ENCODE results near the gene OGDH.
"Not testable (repeated sequence)": the region's sequence is repeated elsewhere in the genome, so short reads cannot be mapped to it uniquely, and the experiment has no call there.

OGDH gene

DNA sequence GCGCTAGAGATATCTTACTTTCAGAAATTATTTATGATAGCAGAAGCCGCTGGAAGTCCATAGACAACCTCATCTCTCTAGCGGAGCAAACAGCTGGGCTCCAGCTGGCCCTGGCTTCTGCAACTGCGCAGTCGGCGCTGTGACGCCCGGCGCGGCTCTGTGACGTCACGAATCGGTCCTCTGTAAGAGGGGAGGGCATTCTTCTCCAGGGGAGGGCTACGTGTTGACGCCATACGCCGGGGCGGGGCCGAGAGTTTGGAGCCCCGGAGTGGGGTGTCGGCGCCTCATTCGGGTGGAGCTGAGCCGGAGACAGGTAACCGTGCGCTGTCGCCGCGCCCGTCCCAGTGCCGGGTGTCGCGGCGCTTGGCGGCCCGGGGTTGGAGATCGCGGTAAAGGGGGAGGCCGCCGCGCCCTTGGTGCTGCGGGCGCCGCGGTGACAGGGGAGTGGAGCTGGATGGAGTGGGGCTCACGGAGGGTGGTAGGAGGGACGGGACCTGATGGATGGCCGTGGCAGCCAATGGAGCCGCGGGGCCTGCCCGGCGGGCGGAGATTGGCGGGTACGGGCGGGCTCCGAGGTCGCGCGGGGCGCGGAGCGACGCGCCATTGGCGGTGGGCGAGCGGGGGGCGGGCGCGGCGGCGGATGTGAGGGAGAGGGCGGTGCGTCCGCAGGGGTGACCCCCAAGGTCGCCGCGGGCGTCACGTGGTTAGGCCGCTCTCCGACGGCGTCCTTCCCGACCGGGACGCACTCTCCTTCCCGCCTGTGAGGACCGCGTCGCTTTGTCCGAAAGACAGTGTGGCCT is at the start of gene OGDH:
Gene OGDH (plus strand): TSS at position 287 of the 800 bp plus-strand sequence. CDS start 17,717 bp downstream, outside the sequence.
- Mint-ChIP-seq H3K36me3 (ENCODE audit: low read depth) (peaks cover 12% of the 10 kb centered on the region), H3K27ac (peak within 1 kb of the TSS; percentile 100), H3K9me3 (no peaks in the 10 kb centered on the region), H3K4me1 (ENCODE audit: low read depth) (peaks cover 31% of the 10 kb centered on the region), H3K27me3 (ENCODE audit: low read depth) (peaks cover 3% of the 10 kb centered on the region), H3K4me3 (peak within 1 kb of the TSS; percentile 98)
- DNase-seq (ENCODE audit: low spot score): peak; percentile 98

DNA sequence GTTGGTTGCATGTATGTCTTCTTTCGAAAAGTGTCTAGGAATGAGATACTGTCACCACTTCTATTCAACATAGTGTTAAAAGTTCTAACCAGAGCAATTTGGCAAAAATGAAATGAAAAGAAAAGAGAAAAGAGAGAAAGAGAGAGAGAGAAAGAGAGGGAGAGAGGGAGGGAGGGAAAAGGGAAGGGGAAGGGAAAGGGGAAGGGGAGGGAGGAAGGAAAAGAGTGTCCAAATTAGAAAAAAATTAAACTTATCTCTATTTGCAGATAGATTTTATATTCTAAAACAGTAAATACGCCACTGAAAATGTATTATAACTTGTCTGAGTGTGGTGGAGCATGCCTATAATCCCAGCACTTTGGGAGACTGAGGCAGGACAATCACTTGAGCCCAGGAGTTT is 48.9 kb upstream of the OGDH start:
- no peaks in the 10 kb centered on the region for H3K9me3 Mint-ChIP-seq
- no peak overlapping the region for H3K27ac Mint-ChIP-seq
- H3K27me3 Mint-ChIP-seq (ENCODE audit: low read depth): peaks cover 5% of the 10 kb centered on the region
- H3K4me3 Mint-ChIP-seq: no peak overlapping the region
- H3K36me3 Mint-ChIP-seq (ENCODE audit: low read depth): no peaks in the 10 kb centered on the region
- DNase-seq (ENCODE audit: low spot score): no peak
- H3K4me1 Mint-ChIP-seq (ENCODE audit: low read depth): no peaks in the 10 kb centered on the region

GRCh38 chr7:44559485-44559884 is 46.9 kb upstream of the OGDH start:
- Mint-ChIP-seq H3K4me1 (ENCODE audit: low read depth) (no peaks in the 10 kb centered on the region), H3K4me3 (no peak overlapping the region), H3K27me3 (ENCODE audit: low read depth) (peaks cover 1% of the 10 kb centered on the region), H3K36me3 (ENCODE audit: low read depth) (peaks cover 10% of the 10 kb centered on the region), H3K9me3 (no peaks in the 10 kb centered on the region), H3K27ac (no peak overlapping the region)
- DNase-seq (ENCODE audit: low spot score): no peak

- H3K27me3 Mint-ChIP-seq (ENCODE audit: low read depth): no peaks in the 10 kb centered on the region
- no peak for DNase-seq (ENCODE audit: low spot score)
Observed at GRCh38 chr7:44561481-44561880, 44.9 kb upstream of the OGDH start.

GRCh38 chr7:44561962-44562621 is 44.3 kb upstream of the OGDH start:
- no peak overlapping the region for H3K27ac Mint-ChIP-seq
- no peaks in the 10 kb centered on the region for H3K27me3 Mint-ChIP-seq (ENCODE audit: low read depth)
- peaks cover 24% of the 10 kb centered on the region for H3K36me3 Mint-ChIP-seq (ENCODE audit: low read depth)
- peaks cover 1% of the 10 kb centered on the region for H3K4me1 Mint-ChIP-seq (ENCODE audit: low read depth)
- DNase-seq (ENCODE audit: low spot score): no peak
- no peaks in the 10 kb centered on the region for H3K9me3 Mint-ChIP-seq
- H3K4me3 Mint-ChIP-seq: no peak overlapping the region

More at GRCh38 chr7:44561481-44561880, 44.9 kb upstream of the OGDH start:
- H3K36me3 Mint-ChIP-seq (ENCODE audit: low read depth): peaks cover 21% of the 10 kb centered on the region
- no peak overlapping the region for H3K4me3 Mint-ChIP-seq
- no peak overlapping the region for H3K27ac Mint-ChIP-seq
- no peaks in the 10 kb centered on the region for H3K9me3 Mint-ChIP-seq
- peaks cover 1% of the 10 kb centered on the region for H3K4me1 Mint-ChIP-seq (ENCODE audit: low read depth)

DNA sequence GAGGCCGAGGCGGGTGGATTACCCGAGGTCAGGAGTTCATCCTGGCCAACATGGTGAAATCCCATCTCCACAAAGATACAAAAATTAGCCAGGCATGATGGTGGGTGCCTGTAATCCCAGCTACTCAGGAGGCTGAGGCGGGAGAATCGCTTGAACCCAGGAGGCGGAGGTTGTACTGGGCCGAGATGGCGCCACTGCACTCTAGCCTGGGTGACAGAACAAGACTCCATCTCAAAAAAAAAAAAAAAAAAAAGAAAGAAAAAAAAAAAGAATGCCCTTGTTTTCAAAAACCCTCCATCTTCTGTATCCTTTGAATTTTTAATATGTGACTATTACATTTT is 43.8 kb upstream of the OGDH start:
- not testable (repeated sequence) for H3K9me3 Mint-ChIP-seq; H3K4me3 Mint-ChIP-seq; H3K27me3 Mint-ChIP-seq (ENCODE audit: low read depth); H3K4me1 Mint-ChIP-seq (ENCODE audit: low read depth); H3K27ac Mint-ChIP-seq; DNase-seq (ENCODE audit: low spot score)
- H3K36me3 Mint-ChIP-seq (ENCODE audit: low read depth): peaks cover 28% of the 10 kb centered on the region

GRCh38 chr7:44563171-44563679 is 43.2 kb upstream of the OGDH start:
- Mint-ChIP-seq H3K4me1 (ENCODE audit: low read depth) (peaks cover 1% of the 10 kb centered on the region), H3K36me3 (ENCODE audit: low read depth) (peaks cover 31% of the 10 kb centered on the region), H3K4me3 (no peak overlapping the region), H3K27ac (no peak overlapping the region), H3K27me3 (ENCODE audit: low read depth) (no peaks in the 10 kb centered on the region), H3K9me3 (no peaks in the 10 kb centered on the region)
- DNase-seq (ENCODE audit: low spot score): no peak

DNA sequence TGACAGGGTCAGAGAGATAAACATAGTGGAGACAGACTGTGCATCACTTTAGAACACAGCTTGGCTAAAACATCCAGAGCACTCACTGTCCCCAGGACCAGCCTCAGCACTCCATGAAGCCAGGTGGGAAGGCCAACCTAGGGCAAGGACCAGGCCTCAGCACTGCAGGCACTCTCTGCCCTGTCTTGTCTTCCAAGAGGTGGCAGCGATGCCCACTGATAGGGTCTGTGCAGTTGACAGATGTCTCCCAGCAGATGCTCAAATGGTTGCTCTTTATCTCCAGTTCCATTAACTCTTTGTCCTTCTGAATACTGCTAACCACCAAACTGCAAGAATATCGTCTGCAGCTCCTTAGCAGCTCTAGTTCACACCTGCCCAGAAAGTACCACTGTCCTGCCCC is 41.8 kb upstream of the OGDH start:
- peaks cover 3% of the 10 kb centered on the region for H3K4me1 Mint-ChIP-seq (ENCODE audit: low read depth)
- no peak for DNase-seq (ENCODE audit: low spot score)
- peaks cover 44% of the 10 kb centered on the region for H3K36me3 Mint-ChIP-seq (ENCODE audit: low read depth)
- no peaks in the 10 kb centered on the region for H3K27me3 Mint-ChIP-seq (ENCODE audit: low read depth)
- no peak overlapping the region for H3K27ac Mint-ChIP-seq
- H3K9me3 Mint-ChIP-seq: no peaks in the 10 kb centered on the region
- no peak overlapping the region for H3K4me3 Mint-ChIP-seq

- H3K27ac Mint-ChIP-seq: peak overlapping the region; percentile 31
- H3K4me1 Mint-ChIP-seq (ENCODE audit: low read depth): peaks cover 3% of the 10 kb centered on the region
- DNase-seq (ENCODE audit: low spot score): peak; percentile 42
- no peak overlapping the region for H3K4me3 Mint-ChIP-seq
- H3K36me3 Mint-ChIP-seq (ENCODE audit: low read depth): peaks cover 48% of the 10 kb centered on the region
- no peaks in the 10 kb centered on the region for H3K27me3 Mint-ChIP-seq (ENCODE audit: low read depth)
- no peaks in the 10 kb centered on the region for H3K9me3 Mint-ChIP-seq
Observed at GRCh38 chr7:44565097-44565794, 41.2 kb upstream of the OGDH start.

DNA sequence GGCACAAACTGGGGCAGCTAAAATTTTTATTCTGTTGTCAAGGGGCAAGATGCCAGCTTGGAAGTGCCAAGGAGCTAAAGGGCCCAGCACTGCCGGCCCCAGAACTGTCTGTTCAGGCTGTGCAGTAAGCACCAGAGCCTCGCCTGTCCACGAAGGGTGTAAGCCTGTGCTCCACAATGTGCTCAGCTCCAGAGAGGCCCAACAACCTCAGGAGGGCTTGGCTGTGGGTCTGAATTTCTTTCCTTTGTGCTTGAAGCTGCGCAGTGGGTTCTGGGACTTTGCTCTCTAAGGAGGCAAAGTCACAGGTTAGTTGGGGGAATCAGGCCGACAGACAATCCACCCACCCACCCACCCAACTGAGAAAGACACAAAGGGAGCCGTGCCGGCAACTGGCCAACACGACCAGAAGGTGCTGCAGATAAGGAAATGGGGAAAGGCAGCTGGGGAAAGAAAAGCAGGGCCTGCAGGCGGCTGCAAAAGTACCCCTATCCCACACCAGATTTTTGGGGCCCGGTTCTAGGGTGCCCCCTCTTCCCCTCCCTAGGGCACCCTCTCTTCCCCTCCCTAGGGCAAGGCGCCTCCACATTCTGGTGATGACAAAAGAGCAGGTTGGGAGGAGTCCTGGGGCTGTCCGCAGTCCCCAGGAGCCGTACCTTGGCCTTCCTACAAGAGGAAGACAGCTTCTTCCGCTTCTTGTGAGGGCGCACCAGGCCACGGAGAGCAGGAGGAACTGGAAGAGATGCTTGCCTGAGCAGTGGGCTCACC is 40.5 kb upstream of the OGDH start:
- Mint-ChIP-seq H3K4me1 (ENCODE audit: low read depth) (peaks cover 3% of the 10 kb centered on the region), H3K27ac (peak overlapping the region; percentile 31), H3K9me3 (no peaks in the 10 kb centered on the region), H3K36me3 (ENCODE audit: low read depth) (peaks cover 52% of the 10 kb centered on the region), H3K4me3 (no peak overlapping the region), H3K27me3 (ENCODE audit: low read depth) (no peaks in the 10 kb centered on the region)
- no peak for DNase-seq (ENCODE audit: low spot score)

- Mint-ChIP-seq H3K27me3 (ENCODE audit: low read depth) (no peaks in the 10 kb centered on the region), H3K4me3 (no peak overlapping the region), H3K9me3 (no peaks in the 10 kb centered on the region), H3K4me1 (ENCODE audit: low read depth) (peaks cover 3% of the 10 kb centered on the region), H3K27ac (no peak overlapping the region), H3K36me3 (ENCODE audit: low read depth) (peaks cover 59% of the 10 kb centered on the region)
- DNase-seq (ENCODE audit: low spot score): no peak
Observed at GRCh38 chr7:44566680-44567079, 39.7 kb upstream of the OGDH start.

DNA sequence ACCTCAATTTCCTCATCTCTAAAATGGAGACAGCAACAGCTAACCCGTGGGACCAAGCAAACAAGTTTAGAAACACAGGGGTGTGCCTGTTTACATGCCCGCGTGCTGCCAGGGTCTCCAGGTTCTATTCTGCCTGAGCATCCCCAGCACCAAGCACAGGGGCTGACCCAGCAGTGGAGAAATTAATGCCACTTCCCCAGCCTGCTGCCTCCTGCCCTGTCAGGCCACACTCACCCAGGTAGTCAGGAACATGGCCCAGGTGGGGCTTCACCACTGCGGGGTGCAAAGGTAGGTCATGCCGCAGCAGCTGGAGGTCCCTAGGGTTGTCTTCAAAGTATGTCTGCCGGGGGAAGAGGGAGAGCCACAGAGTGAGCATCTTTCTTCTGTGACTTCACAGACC is 38.5 kb upstream of the OGDH start:
- no peak overlapping the region for H3K4me3 Mint-ChIP-seq
- no peaks in the 10 kb centered on the region for H3K9me3 Mint-ChIP-seq
- H3K4me1 Mint-ChIP-seq (ENCODE audit: low read depth): peaks cover 9% of the 10 kb centered on the region
- DNase-seq (ENCODE audit: low spot score): no peak
- H3K27me3 Mint-ChIP-seq (ENCODE audit: low read depth): no peaks in the 10 kb centered on the region
- peaks cover 71% of the 10 kb centered on the region for H3K36me3 Mint-ChIP-seq (ENCODE audit: low read depth)
- H3K27ac Mint-ChIP-seq: no peak overlapping the region

DNA sequence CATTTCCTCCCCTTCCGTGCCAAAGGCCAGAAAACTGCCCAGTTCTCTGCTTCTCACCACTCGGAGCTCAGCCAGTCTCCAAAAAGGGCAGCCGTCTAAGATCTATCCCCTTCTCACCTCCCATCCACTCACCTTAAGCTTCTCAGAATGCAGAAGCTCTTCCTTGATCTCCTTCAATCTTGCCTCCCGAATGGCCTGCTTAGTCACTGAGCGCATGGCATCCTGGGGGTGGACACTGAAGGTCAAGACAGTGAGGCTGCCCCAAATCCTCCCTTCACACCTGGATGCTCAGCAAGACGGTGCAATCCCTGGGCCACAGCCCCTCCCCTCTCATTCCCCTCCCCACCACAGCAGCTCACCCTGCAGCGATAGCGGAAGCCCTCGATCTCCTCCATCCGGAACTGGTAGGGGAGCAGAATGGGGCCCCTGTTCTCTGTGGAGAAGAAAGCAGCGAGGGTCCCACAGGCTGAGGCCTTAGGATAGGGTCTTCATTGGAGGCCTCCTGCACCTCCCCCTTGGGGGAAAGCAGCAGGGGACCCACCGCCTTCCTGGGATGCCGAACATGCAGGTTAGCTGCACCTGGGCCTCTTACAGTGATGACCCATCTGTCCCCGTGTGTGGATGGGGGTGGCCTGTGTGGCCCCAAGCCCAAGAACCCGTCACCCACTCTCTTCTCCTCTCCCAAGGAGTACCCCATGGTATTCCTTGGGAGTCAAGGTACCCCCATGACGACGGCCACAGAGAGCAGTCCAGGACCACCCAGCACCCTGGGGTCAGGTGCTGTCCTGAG is 37.5 kb upstream of the OGDH start:
- H3K4me3 Mint-ChIP-seq: no peak overlapping the region
- no peak for DNase-seq (ENCODE audit: low spot score)
- peaks cover 14% of the 10 kb centered on the region for H3K4me1 Mint-ChIP-seq (ENCODE audit: low read depth)
- no peaks in the 10 kb centered on the region for H3K9me3 Mint-ChIP-seq
- no peaks in the 10 kb centered on the region for H3K27me3 Mint-ChIP-seq (ENCODE audit: low read depth)
- H3K36me3 Mint-ChIP-seq (ENCODE audit: low read depth): peaks cover 74% of the 10 kb centered on the region
- H3K27ac Mint-ChIP-seq: no peak overlapping the region
